T-helper 2 cell treated with Interferon-gamma antibody and Interleukin-4, amounts not matched to agents 5 μg/mL and 100 μg/mL, for 36 hours (primary cell): Measurements from ENCODE around the gene MTX2.

Source experiments
- DNase-seq: peaks from one replicate; pipeline ENCODE4 v3.0.0; 2021; ENCODE audit warnings: low spot score
- H3K27ac Mint-ChIP-seq: one replicate; pipeline ENCODE4 v1.8.0; 2021; ENCODE audit warnings: mild to moderate bottlenecking, mixed read lengths
- H3K27me3 Mint-ChIP-seq: one replicate; pipeline ENCODE4 v1.8.0; 2021; ENCODE audit warnings: low read depth, mixed read lengths
- H3K36me3 Mint-ChIP-seq: one replicate; pipeline ENCODE4 v1.8.0; 2021; ENCODE audit warnings: low read depth, mixed read lengths
- H3K4me1 Mint-ChIP-seq: one replicate; pipeline ENCODE4 v1.8.0; 2021; ENCODE audit warnings: low read depth, mixed read lengths
- H3K4me3 Mint-ChIP-seq: one replicate; pipeline ENCODE4 v1.8.0; 2022; ENCODE audit warnings: mild to moderate bottlenecking, moderate library complexity, mixed read lengths
- H3K9me3 Mint-ChIP-seq: one replicate; pipeline ENCODE4 v1.8.0; 2021; ENCODE audit warnings: mixed read lengths

Gene MTX2

GRCh38 chr2:176272870-176273459, 3.7 kb downstream of the MTX2 start:
- Mint-ChIP-seq H3K27ac (no peak overlapping the region), H3K36me3 (peaks cover 3% of the 10 kb centered on the region), H3K9me3 (no peaks in the 10 kb centered on the region), H3K4me3 (no peak overlapping the region), H3K4me1 (peaks cover 11% of the 10 kb centered on the region), H3K27me3 (no peaks in the 10 kb centered on the region)
- no peak for DNase-seq

GRCh38 chr2:176278927-176279326, 9.7 kb downstream of the MTX2 start:
- H3K4me1 Mint-ChIP-seq, result peaks cover 9% of the 10 kb centered on the region
- H3K27ac Mint-ChIP-seq, result no peak overlapping the region
- no peak overlapping the region for H3K4me3 Mint-ChIP-seq
- DNase-seq, result no peak
- H3K9me3 Mint-ChIP-seq, result no peaks in the 10 kb centered on the region
- H3K36me3 Mint-ChIP-seq, result no peaks in the 10 kb centered on the region
- H3K27me3 Mint-ChIP-seq, result no peaks in the 10 kb centered on the region

GRCh38 chr2:176280156-176280555, 10.9 kb downstream of the MTX2 start:
- no peaks in the 10 kb centered on the region for H3K9me3 Mint-ChIP-seq
- no peak overlapping the region for H3K27ac Mint-ChIP-seq
- no peaks in the 10 kb centered on the region for H3K27me3 Mint-ChIP-seq
- H3K4me3 Mint-ChIP-seq, result no peak overlapping the region
- H3K4me1 Mint-ChIP-seq, result peaks cover 12% of the 10 kb centered on the region
- no peaks in the 10 kb centered on the region for H3K36me3 Mint-ChIP-seq
- no peak for DNase-seq

- H3K4me3 Mint-ChIP-seq, result no peak overlapping the region
- no peak overlapping the region for H3K27ac Mint-ChIP-seq
- no peaks in the 10 kb centered on the region for H3K36me3 Mint-ChIP-seq
- DNase-seq, result no peak
- no peaks in the 10 kb centered on the region for H3K9me3 Mint-ChIP-seq
- peaks cover 12% of the 10 kb centered on the region for H3K4me1 Mint-ChIP-seq
- H3K27me3 Mint-ChIP-seq, result no peaks in the 10 kb centered on the region
These were observed 11.8 kb downstream of the MTX2 start for GRCh38 chr2:176280867-176281658.

GRCh38 chr2:176283291-176284068, 14.2 kb downstream of the MTX2 start:
- no peak for DNase-seq
- Mint-ChIP-seq H3K27ac (no peak overlapping the region), H3K4me3 (no peak overlapping the region)

GRCh38 chr2:176284461-176285049, 15.3 kb downstream of the MTX2 start:
- H3K9me3 Mint-ChIP-seq, result no peaks in the 10 kb centered on the region
- no peak for DNase-seq
- no peak overlapping the region for H3K27ac Mint-ChIP-seq
- H3K27me3 Mint-ChIP-seq, result no peaks in the 10 kb centered on the region
- peaks cover 4% of the 10 kb centered on the region for H3K36me3 Mint-ChIP-seq
- peaks cover 14% of the 10 kb centered on the region for H3K4me1 Mint-ChIP-seq
- H3K4me3 Mint-ChIP-seq, result no peak overlapping the region

More at GRCh38 chr2:176283291-176284068, 14.2 kb downstream of the MTX2 start:
- H3K36me3 Mint-ChIP-seq, result peaks cover 3% of the 10 kb centered on the region
- no peaks in the 10 kb centered on the region for H3K9me3 Mint-ChIP-seq
- peaks cover 14% of the 10 kb centered on the region for H3K4me1 Mint-ChIP-seq
- no peaks in the 10 kb centered on the region for H3K27me3 Mint-ChIP-seq

GRCh38 chr2:176285321-176285720, 16.1 kb downstream of the MTX2 start:
- DNase-seq, result no peak
- peaks cover 5% of the 10 kb centered on the region for H3K36me3 Mint-ChIP-seq
- H3K27me3 Mint-ChIP-seq, result no peaks in the 10 kb centered on the region
- H3K9me3 Mint-ChIP-seq, result no peaks in the 10 kb centered on the region
- H3K27ac Mint-ChIP-seq, result no peak overlapping the region
- H3K4me1 Mint-ChIP-seq, result peaks cover 18% of the 10 kb centered on the region
- no peak overlapping the region for H3K4me3 Mint-ChIP-seq

- H3K27me3 Mint-ChIP-seq, result no peaks in the 10 kb centered on the region
- peaks cover 5% of the 10 kb centered on the region for H3K36me3 Mint-ChIP-seq
- no peaks in the 10 kb centered on the region for H3K9me3 Mint-ChIP-seq
- H3K4me3 Mint-ChIP-seq, result peak overlapping the region; percentile 9
- DNase-seq, result no peak
- peaks cover 27% of the 10 kb centered on the region for H3K4me1 Mint-ChIP-seq
- peak overlapping the region; percentile 28 for H3K27ac Mint-ChIP-seq
These were observed 22.1 kb downstream of the MTX2 start for GRCh38 chr2:176291335-176291734.

- peak overlapping the region; percentile 28 for H3K27ac Mint-ChIP-seq
These were observed 22.6 kb downstream of the MTX2 start for GRCh38 chr2:176291809-176292283.

GRCh38 chr2:176292608-176293007, 23.4 kb downstream of the MTX2 start:
- H3K4me1 Mint-ChIP-seq, result peaks cover 25% of the 10 kb centered on the region
- no peaks in the 10 kb centered on the region for H3K27me3 Mint-ChIP-seq
- no peak for DNase-seq
- H3K9me3 Mint-ChIP-seq, result no peaks in the 10 kb centered on the region
- H3K4me3 Mint-ChIP-seq, result no peak overlapping the region
- H3K27ac Mint-ChIP-seq, result no peak overlapping the region
- H3K36me3 Mint-ChIP-seq, result peaks cover 3% of the 10 kb centered on the region

More at GRCh38 chr2:176291809-176292283, 22.6 kb downstream of the MTX2 start:
- no peaks in the 10 kb centered on the region for H3K9me3 Mint-ChIP-seq
- H3K4me3 Mint-ChIP-seq, result peak overlapping the region; percentile 9
- H3K4me1 Mint-ChIP-seq, result peaks cover 25% of the 10 kb centered on the region
- H3K27me3 Mint-ChIP-seq, result no peaks in the 10 kb centered on the region
- no peak for DNase-seq
- peaks cover 4% of the 10 kb centered on the region for H3K36me3 Mint-ChIP-seq

- Mint-ChIP-seq H3K27me3 (no peaks in the 10 kb centered on the region), H3K36me3 (peaks cover 3% of the 10 kb centered on the region), H3K4me3 (no peak overlapping the region), H3K4me1 (peaks cover 25% of the 10 kb centered on the region), H3K27ac (no peak overlapping the region), H3K9me3 (no peaks in the 10 kb centered on the region)
- no peak for DNase-seq
These were observed 24.1 kb downstream of the MTX2 start for GRCh38 chr2:176293334-176293733.

- H3K4me3 Mint-ChIP-seq, result no peak overlapping the region
- no peak for DNase-seq
These were observed 27.8 kb downstream of the MTX2 start for GRCh38 chr2:176297067-176297466.

GRCh38 chr2:176297737-176298136, 28.5 kb downstream of the MTX2 start:
- H3K4me3 Mint-ChIP-seq, result no peak overlapping the region
- H3K9me3 Mint-ChIP-seq, result no peaks in the 10 kb centered on the region
- peaks cover 2% of the 10 kb centered on the region for H3K4me1 Mint-ChIP-seq
- no peak for DNase-seq
- H3K36me3 Mint-ChIP-seq, result no peaks in the 10 kb centered on the region
- no peaks in the 10 kb centered on the region for H3K27me3 Mint-ChIP-seq
- no peak overlapping the region for H3K27ac Mint-ChIP-seq

More at GRCh38 chr2:176297067-176297466, 27.8 kb downstream of the MTX2 start:
- Mint-ChIP-seq H3K27me3 (no peaks in the 10 kb centered on the region), H3K9me3 (no peaks in the 10 kb centered on the region), H3K27ac (no peak overlapping the region), H3K4me1 (peaks cover 7% of the 10 kb centered on the region), H3K36me3 (no peaks in the 10 kb centered on the region)
